GM21825 (cell line): ENCODE measurements around the gene AEN.

Experiments
- ATAC-seq: cut with Tn5 transposase; IDR thresholded peaks from one replicate; pipeline ENCODE4 v1.9.1; 2021; ENCODE audit warnings: mild to moderate bottlenecking, moderate library complexity; ENCODE audit not compliant: unreplicated experiment

AEN gene, protein sequence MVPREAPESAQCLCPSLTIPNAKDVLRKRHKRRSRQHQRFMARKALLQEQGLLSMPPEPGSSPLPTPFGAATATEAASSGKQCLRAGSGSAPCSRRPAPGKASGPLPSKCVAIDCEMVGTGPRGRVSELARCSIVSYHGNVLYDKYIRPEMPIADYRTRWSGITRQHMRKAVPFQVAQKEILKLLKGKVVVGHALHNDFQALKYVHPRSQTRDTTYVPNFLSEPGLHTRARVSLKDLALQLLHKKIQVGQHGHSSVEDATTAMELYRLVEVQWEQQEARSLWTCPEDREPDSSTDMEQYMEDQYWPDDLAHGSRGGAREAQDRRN

DNA sequence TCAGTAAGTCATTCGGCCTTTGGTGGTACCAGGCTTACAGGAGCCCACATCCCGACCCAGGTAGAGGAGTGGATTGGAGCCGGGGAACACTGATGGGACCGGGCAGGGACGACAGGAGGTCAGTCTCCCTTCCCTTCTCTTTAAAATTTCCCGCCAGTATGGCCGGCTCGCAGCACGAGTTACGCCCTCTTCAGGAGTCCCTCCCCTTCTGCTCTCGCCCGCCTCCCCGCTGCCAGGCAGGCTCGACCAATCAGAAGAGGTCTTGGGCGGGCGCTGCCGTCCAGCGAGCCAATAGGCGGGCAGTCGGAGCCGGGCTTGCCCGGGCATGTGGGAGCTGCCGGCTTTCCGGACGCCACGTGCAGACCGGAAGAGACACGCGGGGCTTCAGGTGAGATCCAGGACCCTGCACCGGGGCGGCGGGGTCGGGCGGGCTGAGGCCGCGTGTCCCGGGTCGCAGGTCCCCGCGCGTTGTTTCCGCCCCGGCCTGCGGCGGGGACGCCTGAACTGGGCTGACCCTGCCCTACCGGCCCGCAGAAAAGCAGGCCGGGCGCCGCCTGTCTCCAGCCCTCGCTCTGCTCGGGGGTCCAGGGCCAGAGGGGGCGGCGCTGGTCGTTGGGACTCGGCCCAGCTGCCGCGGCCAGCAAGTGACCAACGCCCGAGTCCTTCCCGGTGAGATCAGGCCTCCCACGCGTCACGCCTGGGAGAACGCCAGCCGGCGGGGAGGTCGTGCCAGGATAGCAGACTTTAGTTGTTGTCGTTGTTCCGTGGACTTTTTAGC is at the start of gene AEN:
Gene AEN, plus strand, starts transcription at position 346 of the 778 bp plus-strand sequence. CDS start 4,870 bp downstream, outside the sequence.
- peak; percentile 95 for ATAC-seq

DNA sequence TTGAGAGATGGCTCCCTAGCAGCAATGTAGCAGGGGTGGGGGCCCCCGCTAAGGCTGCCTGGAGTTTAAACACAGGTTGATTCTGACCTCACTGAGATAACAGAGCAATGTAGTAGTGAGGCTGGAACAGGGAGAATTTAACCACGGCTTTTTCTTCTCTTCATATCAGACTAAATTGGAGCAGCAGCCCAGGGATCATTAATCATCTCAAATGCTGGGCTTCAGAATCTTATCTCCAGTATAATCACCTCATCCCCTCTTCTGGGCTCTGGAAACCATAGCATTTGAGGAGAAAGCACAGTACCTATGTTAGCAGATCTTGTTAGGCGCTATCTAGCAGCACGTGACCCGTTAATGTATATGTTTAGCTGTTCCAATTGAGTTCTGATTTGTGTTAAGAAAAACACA is 49.3 kb upstream of the AEN start:
- no peak for ATAC-seq

DNA sequence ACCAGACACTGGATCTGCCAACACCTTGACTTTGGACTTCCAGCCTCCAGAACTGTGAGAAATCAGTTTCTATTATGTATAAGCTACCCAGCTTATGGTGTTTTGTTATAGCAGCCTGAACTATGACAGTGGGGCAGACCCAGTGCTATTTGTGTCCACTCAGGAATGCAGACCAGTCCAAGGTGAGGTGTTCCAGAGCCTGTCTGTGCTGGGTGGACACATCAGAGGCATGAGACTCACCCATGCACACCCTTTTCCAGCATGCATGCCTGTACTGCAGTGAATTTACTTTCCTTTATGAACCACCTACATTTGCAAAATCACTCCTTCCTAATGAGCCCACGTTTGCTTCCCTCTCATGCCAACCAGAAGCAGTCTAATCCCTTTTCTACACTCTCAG is 47.1 kb upstream of the AEN start:
- ATAC-seq = no peak

DNA sequence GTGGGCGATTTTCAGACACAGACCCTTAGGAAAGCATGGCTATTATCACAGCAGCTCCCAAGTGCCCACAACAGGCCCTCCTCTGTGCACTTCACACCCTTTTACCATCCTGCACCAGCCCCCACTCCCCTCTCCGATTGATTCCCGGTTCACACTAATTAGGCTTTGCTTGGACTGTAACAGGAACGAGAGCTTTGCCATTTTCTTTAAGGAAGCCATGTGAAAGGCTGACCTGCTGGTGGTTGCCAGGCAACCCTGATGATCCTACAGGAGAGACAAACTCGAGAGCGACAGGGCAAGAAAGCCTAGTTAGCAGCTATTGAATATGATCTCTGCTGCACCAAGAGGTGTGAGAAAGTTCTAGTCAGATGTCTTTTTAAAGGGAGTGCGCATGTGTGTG is 46.5 kb upstream of the AEN start:
- ATAC-seq = no peak

DNA sequence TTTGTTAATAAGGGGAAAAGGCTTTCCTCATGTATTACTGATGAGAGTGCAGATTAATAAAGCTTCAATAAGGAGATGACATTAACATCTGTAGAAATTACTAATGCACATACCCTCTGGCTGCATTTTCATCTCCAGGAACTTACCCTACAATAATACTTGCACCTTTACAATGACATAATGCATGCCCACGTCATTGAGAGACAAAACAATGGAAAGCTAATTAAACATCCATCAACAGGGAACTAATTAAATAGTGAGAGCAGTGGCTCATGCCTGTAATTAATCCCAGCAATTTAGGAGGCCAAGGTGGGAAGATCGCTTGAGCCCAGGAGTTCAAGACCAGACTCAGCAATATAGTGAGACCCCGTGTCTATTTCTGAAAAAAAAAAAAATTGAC is 41.8 kb upstream of the AEN start:
- no peak for ATAC-seq

DNA sequence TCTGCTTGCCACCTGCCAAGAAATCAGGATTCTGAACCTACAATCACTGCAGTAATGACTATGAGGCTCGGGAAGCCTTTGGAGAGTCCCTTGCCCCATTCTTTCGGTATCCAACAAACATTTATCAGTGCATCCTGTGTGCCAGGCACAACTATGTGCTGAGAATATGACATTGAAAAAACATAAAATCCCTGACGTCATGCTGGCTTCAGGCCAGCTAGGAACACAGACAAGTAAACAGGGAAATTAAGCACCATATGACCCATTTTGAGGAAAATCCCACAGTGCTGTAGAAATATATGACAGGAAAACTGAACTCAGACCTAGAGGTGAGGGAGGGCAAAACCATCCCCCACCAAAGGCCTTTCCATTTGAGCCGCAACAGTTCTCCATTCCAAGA is 40.6 kb upstream of the AEN start:
- ATAC-seq = no peak

DNA sequence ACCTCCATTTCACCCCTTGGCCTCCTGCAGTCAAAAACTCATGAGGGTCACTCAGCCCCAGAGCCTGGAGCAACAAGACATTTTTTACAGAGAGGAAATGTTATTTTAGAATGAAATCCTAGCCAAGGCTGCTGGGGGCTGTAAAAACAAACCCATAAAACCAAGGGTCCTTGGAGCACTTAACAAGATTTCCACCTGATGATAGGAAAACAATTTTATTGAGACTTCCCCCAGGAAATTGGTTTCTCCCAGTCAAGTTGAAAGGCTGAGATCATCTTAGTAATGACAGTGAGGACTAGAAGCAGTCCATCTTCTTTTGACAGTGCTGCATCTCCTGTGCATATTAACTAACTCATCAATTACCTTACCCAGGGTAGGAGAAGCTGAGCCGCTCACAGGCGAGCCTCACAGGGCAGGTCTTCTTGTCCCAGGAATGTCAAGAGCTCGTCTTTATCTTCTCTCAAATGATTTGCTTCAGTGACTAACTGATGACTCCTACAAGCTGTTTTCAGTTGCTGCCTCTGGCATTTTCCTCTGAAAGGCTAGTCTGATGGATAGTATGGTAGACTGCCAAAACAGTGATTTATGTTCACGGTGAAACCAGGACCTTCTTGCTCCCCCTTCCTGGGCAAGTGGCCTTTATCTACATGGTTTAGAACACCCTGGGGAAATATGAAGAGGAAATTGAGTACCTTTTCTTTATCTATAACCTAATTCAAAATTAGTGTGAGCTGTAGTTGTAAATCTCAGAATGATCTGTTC is 34.6 kb upstream of the AEN start:
- no peak for ATAC-seq

DNA sequence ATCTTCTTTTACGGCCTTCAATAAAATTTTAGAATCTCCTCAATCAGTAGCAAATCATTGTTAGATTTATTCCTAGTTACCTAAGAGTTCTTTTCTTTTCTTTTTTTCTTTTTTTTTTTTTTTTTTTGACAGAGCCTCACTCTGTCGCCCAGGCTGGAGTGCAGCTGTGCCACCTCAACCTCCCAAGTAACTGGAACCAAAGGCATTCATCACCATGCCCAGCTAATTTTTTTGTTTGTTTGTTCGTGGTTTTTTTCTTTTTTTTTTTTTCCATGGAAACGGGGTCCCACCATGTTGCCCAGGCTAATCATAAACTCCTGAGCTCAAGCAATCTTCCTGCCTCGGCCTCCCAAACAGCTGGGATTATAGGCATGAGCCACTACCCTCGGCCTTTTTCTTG is 30.4 kb upstream of the AEN start:
- ATAC-seq = no peak

DNA sequence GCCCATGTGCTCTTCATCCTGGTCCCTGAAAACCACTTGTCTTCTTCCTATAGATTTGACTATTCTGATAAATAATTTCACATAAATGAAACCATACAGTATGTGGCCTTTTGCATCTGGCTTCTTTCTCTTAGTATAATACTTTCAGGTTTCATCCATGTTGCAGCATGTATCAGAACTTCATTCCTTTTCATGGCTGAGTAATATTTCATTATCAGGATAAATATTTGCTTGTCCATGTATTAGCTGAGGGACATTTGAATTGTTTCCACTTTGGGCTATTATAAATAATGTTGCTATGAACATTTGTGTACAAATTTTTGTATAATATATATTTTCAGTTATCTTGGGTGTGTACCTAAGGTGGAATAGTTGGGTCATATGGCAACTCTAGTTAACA is 29.8 kb upstream of the AEN start:
- ATAC-seq = no peak

DNA sequence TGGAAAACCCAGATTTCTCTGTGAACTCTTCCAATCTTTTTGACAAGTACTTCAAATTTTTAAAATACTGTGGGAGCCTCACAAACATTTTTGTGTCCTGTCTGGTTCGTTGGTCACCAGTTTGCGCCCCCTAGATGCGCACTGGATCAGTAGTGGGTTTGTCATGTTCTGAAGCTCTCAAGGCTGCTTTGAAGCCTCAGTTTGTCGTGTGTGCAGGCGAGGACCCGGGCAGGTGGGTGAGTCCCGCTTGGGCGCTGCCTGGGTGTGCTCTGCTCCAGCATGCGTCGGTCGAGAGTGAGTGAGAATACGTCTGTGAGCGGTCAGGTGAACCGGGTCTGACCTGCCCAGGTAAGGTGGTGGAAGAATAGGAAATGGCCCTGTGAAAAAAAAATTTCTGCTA is 17.3 kb upstream of the AEN start:
- no peak for ATAC-seq

DNA sequence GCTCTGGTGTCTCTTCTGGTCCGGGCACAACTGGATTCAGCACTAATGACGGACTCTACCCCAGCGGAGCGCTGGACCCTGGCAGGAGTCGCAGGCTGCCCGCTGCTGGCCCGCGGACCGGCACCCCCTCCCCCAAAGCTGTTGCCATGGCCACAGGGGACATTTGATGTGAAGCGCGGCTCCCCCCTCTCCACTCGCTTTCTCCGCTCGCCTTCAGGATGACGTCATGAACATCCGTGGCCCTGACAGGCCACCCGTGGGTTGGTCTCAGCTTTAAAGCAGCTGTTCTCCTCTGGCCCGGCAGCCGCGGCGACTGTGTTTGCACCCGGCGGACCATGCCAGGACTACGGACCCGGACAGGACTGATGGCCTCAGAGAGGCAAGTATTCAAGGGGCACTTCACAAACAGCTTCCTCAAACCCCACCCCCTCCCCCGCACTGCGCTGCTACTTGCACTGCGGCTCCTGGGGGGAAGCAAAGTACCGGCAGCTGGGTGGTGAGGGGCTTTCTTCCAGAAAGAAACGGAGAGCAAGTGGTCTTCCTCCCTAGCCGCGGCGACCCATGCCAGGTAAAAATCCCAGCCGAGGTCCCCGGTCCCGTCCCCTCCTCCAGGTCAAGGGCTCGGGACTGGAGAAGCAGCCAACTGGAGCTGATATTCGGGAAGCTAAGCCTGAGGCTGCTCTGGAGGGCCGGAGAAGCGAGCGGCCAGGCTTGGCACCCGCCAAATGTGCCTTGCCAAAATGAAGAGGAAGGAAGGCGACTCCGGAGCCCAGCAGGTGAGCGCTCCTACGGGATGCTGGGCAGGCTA is 16.6 kb upstream of the AEN start:
- ATAC-seq = no peak

DNA sequence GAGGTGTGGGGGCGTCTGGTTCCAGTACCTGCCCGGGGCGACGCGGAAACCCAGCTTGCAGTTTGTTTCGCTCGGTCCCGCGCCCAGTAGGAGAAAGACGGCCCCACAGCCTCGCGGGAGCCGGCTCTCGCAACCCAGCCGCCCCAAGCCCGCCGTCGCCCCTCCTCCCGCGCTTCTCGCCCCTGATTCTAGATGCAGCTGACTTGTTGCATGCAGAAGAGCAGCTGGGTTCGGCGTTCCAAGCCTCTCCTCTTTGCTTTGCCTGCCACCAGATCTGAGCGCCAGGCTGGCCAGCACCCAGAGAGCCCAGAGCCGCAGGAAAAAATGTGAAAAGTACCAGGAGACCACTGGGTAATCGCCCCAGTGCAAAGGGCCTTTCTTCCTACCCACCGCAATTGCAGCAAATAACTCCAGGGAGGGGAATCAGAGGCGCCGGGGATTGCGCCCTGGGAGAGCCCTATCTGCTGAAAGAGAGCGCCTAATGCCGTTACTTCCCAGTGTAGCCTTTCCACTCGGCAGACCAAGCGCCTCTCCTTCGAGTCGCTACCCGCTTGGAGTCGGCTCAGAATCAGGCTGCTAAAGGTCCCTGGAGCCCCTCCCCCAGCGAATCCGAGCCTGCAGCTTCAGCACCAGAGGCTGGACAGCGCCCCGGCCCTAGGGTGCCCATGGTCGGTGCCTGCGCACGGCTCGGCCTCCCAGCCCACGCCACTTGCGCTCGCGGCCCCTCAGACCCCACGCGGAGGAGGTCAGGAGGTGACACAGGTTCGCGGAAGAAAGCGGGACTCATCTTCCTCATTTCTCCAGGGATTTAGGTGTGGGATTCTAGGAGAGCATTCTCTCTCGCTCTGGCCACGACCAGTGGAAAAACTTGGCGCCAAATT is 15.7 kb upstream of the AEN start:
- ATAC-seq = no peak

DNA sequence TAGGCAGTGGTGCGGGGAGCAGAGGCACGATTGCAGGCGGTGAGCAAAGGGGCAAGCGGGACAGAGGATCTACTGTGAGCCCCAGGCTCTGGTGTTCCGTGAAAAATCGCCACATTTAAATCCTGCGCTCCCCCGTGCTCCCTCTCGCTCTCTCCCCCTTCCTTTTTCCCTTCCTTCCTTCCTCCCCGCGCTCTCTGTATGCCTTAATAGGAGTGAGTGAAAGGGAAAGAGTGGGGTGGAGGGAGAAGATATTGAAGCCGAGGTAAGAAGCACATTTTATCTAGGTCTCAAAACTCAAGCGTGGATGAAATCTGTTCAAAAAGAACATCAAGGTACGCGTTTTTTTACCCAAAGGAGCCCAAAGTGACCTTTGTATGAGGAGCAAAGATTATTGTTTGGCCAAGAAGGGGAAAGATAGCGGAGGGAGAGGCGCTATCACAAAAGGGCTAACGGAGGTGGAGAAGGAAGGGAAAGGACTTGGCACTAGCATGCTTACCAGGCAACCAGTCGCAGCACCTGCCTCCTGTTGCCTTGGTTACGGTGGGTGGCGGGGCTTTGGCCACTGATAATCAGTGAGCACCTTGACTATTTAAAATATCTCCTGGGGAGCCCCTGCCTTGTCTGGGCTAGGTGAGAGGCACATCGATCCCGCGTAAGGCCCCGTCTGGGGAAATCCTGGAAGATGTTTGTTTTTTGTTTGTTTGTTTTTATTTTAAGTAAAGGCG is 14.9 kb upstream of the AEN start:
- no peak for ATAC-seq

DNA sequence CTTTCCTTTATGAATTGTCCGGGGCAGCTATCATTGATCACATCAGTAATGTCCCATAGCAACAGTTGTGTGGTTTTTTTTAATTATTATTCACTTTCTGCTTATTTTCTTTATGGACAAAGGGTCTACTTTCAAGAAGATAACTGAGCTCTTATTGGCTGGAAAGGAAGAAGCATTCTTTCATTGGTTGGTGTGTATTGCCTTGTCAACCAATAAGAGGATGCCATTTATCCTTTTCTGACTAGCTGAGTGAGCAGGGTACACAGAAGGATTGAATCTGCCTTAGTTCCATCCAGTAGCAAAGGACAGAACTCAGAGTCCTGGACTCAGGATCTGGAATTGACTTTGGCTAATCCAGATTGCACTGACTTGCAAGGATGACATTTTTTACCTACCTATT is 13.2 kb upstream of the AEN start:
- ATAC-seq = no peak

DNA sequence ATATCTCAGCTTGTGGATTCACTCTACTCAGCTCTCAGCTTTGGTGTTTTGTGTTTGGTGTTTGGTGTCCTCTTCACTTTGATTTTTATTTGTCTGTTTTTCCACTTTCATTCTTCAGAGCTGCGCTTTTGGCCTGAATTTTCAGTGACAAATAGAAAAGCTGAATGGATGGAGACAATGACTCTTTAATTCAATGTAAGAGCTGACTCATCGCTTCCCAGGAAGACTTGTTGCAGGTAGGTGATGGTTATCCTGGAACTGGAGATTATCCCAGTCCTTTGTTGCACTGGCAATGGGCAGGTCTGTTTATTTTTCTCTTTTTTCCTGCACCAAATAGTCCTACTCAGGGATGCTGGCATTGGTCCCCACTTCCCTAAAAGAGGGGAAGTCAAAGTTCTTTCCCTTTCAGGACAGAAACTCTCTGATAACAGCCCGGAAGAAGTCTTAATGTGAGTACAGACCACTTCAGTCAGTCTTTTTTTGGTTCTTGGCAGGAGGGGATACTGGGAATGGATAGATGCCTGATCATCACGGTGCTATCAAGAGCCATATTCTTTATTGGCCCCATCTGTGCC is 12.4 kb upstream of the AEN start:
- ATAC-seq = no peak

DNA sequence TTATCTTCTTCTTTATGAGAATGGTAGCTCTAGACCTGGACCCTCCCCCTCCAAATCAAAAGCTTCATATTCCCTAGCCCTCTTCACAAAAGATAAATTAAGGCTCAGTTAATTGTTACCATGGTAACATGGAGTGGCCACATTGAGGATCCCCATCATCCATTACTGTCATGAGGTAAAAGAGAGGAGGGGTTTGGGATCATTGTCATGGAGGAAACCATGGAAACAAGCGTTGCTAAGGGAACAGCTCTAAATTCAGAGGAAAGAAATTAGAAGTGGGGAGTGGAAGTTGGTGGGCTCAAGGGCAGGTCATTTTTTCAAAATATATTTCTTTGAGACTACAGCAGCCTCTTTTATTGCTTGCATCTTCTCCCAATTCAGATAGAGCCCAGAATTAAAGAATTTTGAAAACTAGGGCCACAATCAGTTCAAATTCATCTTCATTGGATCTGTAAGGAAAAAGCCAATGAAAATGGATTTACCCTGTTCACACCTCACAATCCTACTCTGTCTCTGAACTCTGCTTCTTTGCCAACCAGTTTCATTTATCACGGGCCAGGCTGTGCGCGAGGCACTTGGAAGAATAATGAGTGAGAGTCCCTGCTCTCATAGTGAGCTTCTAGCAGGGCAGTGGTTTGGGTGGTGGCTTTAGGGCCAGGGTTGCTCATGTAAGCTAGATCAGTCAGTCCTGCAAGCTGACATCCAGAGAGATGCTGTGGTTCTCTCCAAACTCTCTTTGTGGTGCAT is 11.6 kb upstream of the AEN start:
- ATAC-seq = no peak

DNA sequence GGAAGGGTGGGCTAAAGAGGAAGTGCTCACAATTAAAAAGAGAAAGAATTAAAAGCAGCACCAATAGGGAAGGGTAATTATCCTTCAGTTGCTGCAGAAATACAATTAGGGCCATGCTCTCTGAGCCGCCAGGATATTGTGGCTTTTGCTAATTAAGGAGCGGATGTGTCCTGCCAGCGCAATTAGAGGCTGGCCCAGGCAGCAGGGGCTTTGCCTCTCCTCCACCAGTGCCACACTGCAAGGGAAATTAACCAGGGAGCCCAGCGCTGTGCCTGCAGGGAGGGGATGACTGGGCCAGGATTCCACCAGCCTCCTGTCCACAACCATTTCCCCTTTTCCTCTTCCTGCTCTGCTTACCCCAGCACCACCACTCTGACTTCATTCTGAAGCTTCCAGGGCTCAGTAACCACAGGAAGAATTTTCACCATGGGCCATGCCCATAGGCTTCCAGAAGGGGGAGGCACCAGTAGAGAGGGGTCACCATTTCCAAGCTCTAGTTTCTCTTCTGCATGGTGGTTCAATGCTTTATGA is 10.4 kb upstream of the AEN start:
- ATAC-seq = no peak

DNA sequence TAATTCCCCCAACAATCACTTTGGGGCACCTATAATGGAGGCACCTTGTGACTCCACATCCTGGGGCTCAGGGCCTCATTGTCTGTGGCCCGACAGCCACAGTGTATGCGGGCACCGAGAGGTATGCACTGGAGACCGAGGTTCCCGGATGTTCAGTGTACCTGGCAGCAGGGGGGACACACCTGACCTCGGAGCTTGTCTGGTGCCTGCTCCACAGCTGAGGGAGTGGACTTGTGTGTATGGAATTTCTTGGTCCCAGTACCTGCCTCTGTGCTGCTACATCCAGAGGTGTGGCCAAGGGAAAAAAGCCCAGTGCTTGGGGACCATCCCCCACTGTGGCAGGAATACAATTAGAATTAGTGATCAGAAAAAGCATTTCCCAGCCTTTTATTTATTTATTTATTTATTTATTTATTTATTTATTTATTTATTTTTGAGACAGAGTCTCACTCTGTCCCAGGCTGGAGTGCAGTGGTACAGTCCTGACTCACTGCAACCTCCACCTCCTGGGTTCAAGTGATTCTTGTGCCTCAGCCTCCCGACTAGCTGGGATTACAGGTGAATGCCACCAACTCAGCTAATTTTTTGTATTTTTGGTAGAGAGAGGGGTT is 8.8 kb upstream of the AEN start:
- no peak for ATAC-seq
